HG03135 (cell line): ENCODE results near the gene VCL.
"Not testable (repeated sequence)": the region's sequence is repeated elsewhere in the genome, so short reads cannot be mapped to it uniquely, and the experiment has no call there.

Experiments used
- ATAC-seq: cut with Tn5 transposase; IDR thresholded peaks from one replicate; pipeline ENCODE4 v1.9.1; 2021; ENCODE audit warnings: mild to moderate bottlenecking, moderate library complexity; ENCODE audit not compliant: unreplicated experiment

The VCL gene

GRCh38 chr10:73971636-73972354, 26.1 kb upstream of the VCL start:
- ATAC-seq = no peak

GRCh38 chr10:73973427-73973826, 24.5 kb upstream of the VCL start:
- ATAC-seq = no peak

GRCh38 chr10:73974309-73974946, 23.5 kb upstream of the VCL start:
- ATAC-seq = no peak

GRCh38 chr10:73975388-73975787, 22.5 kb upstream of the VCL start:
- no peak for ATAC-seq

GRCh38 chr10:73979141-73979808, 18.6 kb upstream of the VCL start:
- ATAC-seq = no peak

- ATAC-seq = no peak
These were observed 18.0 kb upstream of the VCL start for GRCh38 chr10:73979809-73980433.

GRCh38 chr10:73981812-73982211, 16.1 kb upstream of the VCL start:
- no peak for ATAC-seq

- ATAC-seq = no peak
These were observed 14.5 kb upstream of the VCL start for GRCh38 chr10:73983096-73984047.

GRCh38 chr10:73989594-73990150, 8.2 kb upstream of the VCL start:
- ATAC-seq = no peak

- ATAC-seq = no peak
These were observed 6.6 kb upstream of the VCL start for GRCh38 chr10:73991203-73991883.

- ATAC-seq = no peak
These were observed 6.1 kb upstream of the VCL start for GRCh38 chr10:73991884-73992245.

- ATAC-seq = no peak
These were observed 4.8 kb upstream of the VCL start for GRCh38 chr10:73992899-73993788.

GRCh38 chr10:73995035-73995358, 2.9 kb upstream of the VCL start:
- ATAC-seq = no peak

GRCh38 chr10:73997461-73997786, 492 bp upstream of the VCL start:
- peak; percentile 70 for ATAC-seq

- ATAC-seq = peak; percentile 2
These were observed 660 bp downstream of the VCL start for GRCh38 chr10:73998623-73998928.

GRCh38 chr10:73998929-73999691, 1.2 kb downstream of the VCL start:
- ATAC-seq = no peak

GRCh38 chr10:73999703-74000102, 1.8 kb downstream of the VCL start:
- ATAC-seq = no peak

GRCh38 chr10:74000244-74000643, 2.3 kb downstream of the VCL start:
- not testable (repeated sequence) for ATAC-seq
